ENCODE data around the gene ADARB2. TPM values are rescaled to one million over a fixed set of nuclear protein-coding genes. Genes with fewer than 3 reads are reported as not detected.

The ADARB2 gene
- total and polyA plus RNA-seq, 10 of the 15 experiments (the other 5 are each of a cell fraction or from before 2014, with no cell fraction given) = 0.02 to 4.1 (median 0.76) TPM

GRCh38 chr10:1273372-1274105 lies 463.8 kb downstream of the ADARB2 start:
- no TSS peak for BruUV-seq (replicated peaks)
- Histone ChIP-seq H3K9ac (ENCODE audit: control insufficient read depth, insufficient read depth, low read length) (no peak overlapping the region), H3K4me1 (ENCODE audit: control insufficient read depth, insufficient read depth, low read length) (no peaks in the 10 kb centered on the region), H2AFZ (ENCODE audit: control insufficient read depth, low read depth, low read length) (no peak overlapping the region), H3K4me2 (ENCODE audit: control insufficient read depth, insufficient read depth) (no peak overlapping the region), H3K27ac (ENCODE audit: control insufficient read depth, insufficient read depth) (no peak overlapping the region), H3K79me2 (ENCODE audit: control insufficient read depth, insufficient read depth, low read length) (no peaks in the 10 kb centered on the region), H3K27me3 (replicated peaks in 1 of 2; ENCODE audit: control insufficient read depth in 2 of 2, insufficient read depth in 2 of 2, low read length in 1 of 2) (no peaks in the 10 kb centered on the region), H4K20me1 (ENCODE audit: control insufficient read depth, insufficient read depth) (no peaks in the 10 kb centered on the region), H3K9me3 (replicated peaks; ENCODE audit: control insufficient read depth, insufficient read depth, low read length) (no peaks in the 10 kb centered on the region), H3K36me3 (ENCODE audit: control insufficient read depth in 2 of 2, insufficient read depth in 2 of 2, low read length in 1 of 2) (no peaks in the 10 kb centered on the region), H3K4me3 (no peak overlapping the region)
- ChIA-PET SMC1A (ENCODE audit: uncharacterized antibody, unreplicated experiment) (no interaction called here), POLR2A (no interaction called here), RAD21 (ENCODE audit: unreplicated experiment) (no interaction called here), CTCF (no interaction called here)
- ATAC-seq = no peak
- FAIRE-seq = no peak
- intact Hi-C loops (cut with micrococcal nuclease; ENCODE audit: unreplicated experiment) = no loop called here
- 28% methylated on average over 16 of the region's 19 CpGs for WGBS (ENCODE audit: insufficient coverage, insufficient replicate concordance, low lambda C conversion rate, missing lambda C conversion rate)
- DNase-seq (ENCODE audit: low read depth, low spot score) = no peak
- in situ Hi-C loops (cut with MboI) = no loop called here
- TF ChIP-seq BMI1 (IDR thresholded peaks at IDR 0.05; ENCODE audit: borderline replicate concordance) = no peak
- TF ChIP-seq E2F8 (IDR thresholded peaks at IDR 0.05; ENCODE audit: low read depth, partially characterized antibody) = no peak
- TF ChIP-seq BCL3 (IDR thresholded peaks at IDR 0.05; ENCODE audit: borderline replicate concordance, insufficient read depth, low read depth, low read length, poor library complexity, severe bottlenecking) = no peak
- TF ChIP-seq, protein P1, sequence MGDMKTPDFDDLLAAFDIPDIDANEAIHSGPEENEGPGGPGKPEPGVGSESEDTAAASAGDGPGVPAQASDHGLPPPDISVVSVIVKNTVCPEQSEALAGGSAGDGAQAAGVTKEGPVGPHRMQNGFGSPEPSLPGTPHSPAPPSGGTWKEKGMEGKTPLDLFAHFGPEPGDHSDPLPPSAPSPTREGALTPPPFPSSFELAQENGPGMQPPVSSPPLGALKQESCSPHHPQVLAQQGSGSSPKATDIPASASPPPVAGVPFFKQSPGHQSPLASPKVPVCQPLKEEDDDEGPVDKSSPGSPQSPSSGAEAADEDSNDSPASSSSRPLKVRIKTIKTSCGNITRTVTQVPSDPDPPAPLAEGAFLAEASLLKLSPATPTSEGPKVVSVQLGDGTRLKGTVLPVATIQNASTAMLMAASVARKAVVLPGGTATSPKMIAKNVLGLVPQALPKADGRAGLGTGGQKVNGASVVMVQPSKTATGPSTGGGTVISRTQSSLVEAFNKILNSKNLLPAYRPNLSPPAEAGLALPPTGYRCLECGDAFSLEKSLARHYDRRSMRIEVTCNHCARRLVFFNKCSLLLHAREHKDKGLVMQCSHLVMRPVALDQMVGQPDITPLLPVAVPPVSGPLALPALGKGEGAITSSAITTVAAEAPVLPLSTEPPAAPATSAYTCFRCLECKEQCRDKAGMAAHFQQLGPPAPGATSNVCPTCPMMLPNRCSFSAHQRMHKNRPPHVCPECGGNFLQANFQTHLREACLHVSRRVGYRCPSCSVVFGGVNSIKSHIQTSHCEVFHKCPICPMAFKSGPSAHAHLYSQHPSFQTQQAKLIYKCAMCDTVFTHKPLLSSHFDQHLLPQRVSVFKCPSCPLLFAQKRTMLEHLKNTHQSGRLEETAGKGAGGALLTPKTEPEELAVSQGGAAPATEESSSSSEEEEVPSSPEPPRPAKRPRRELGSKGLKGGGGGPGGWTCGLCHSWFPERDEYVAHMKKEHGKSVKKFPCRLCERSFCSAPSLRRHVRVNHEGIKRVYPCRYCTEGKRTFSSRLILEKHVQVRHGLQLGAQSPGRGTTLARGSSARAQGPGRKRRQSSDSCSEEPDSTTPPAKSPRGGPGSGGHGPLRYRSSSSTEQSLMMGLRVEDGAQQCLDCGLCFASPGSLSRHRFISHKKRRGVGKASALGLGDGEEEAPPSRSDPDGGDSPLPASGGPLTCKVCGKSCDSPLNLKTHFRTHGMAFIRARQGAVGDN (IDR thresholded peaks at IDR 0.05) = no peak
- no peak for TF ChIP-seq POLR2AphosphoS5 (IDR thresholded peaks at IDR 0.05; ENCODE audit: low read length)
- no peak for TF ChIP-seq ZNF207 (IDR thresholded peaks at IDR 0.05; ENCODE audit: borderline replicate concordance)
- no peak for TF ChIP-seq EED (IDR thresholded peaks at IDR 0.05; ENCODE audit: low read depth)
- no peak for TF ChIP-seq ZNF274 (IDR thresholded peaks at IDR 0.05; ENCODE audit: insufficient read depth, insufficient read length)
- TF ChIP-seq MTA3 (IDR thresholded peaks at IDR 0.05; ENCODE audit: borderline replicate concordance, low read length) = no peak
- TF ChIP-seq FOS (IDR thresholded peaks at IDR 0.05; ENCODE audit: borderline replicate concordance, extremely low read depth, insufficient read length) = no peak
- no peak for TF ChIP-seq ZBTB40 (IDR thresholded peaks at IDR 0.05; ENCODE audit: borderline replicate concordance)

All from GM12878 (cell line).